SH-SY5Y (cell line): Measurements from ENCODE around the gene NLRC3.

Source experiments
- GATA2 ChIP-seq: IDR thresholded peaks from 2 replicates; pipeline ENCODE4 v1.6.1; 2011; ENCODE audit warnings: mild to moderate bottlenecking, low read depth, low read length
- GATA3 ChIP-seq: IDR thresholded peaks from 2 replicates; pipeline ENCODE4 v1.6.1; 2011; ENCODE audit warnings: low read depth, mild to moderate bottlenecking, low read length, moderate library complexity

GRCh38 chr16:3536271-3536731 lies 40.9 kb downstream of the NLRC3 start:
- no peak for TF ChIP-seq GATA3
- TF ChIP-seq GATA2: no peak
